Ramos (cell line): Measurements from ENCODE around the gene TEP1.

Experiments used
- in situ Hi-C: fragments of 300-500 bp; cut with MboI; formaldehyde crosslinking; loops from one replicate; pipeline ENCODE4 v1.14.3; 2022; ENCODE audit warnings: low sequenced_read_pairs; ENCODE audit not compliant: unreplicated experiment

The TEP1 gene

GRCh38 chr14:20434701-20435581 is 21.6 kb upstream of the TEP1 start:
- in situ Hi-C loops: no loop called here

GRCh38 chr14:20429801-20430669 is 16.7 kb upstream of the TEP1 start:
- in situ Hi-C loops: no loop called here

GRCh38 chr14:20428802-20429201 is 15.5 kb upstream of the TEP1 start:
- in situ Hi-C loops: no loop called here

DNA sequence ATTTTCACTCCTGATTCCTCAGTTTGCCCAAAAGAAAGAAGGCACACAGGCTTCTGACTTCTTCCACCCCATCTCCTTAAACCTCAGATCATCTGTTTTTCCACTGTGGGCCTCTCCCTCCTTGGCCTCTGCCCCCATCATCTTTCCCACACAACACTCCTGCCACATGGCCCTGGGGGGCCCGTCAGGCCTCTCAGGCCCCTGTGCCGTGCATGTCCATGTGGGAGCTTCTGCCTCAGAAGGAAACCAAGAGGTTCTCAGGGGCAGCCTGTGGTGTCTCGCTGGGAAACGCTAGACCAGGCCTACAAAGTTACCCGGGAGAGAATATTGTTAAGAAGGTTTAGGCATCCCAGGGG is 14.7 kb upstream of the TEP1 start:
- in situ Hi-C loops: no loop called here

- in situ Hi-C loops: no loop called here
These were observed 14.1 kb upstream of the TEP1 start for GRCh38 chr14:20427231-20428009.

GRCh38 chr14:20424851-20425250 is 11.6 kb upstream of the TEP1 start:
- in situ Hi-C loops: no loop called here

- in situ Hi-C loops: no loop called here
These were observed 9.6 kb upstream of the TEP1 start for GRCh38 chr14:20422886-20423285.

DNA sequence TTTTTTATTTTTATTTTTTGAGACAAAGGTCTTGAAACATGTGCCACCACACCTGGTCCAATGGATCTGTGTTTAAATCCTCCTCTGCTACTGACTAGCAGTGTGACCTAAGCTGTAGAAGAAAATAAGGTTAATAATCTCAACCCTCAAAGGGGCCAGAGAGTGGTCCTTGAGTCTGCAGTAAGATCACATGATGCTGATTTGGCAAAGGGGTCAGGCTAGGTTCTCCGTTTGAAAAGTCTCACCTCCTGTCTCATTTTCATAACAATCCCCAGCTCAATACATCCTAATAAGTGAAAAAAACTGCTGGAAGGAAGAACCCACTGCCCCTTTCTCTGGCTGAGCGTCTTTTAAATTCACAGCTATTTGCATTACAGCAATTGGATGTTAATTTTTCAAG is 8.0 kb upstream of the TEP1 start:
- in situ Hi-C loops: no loop called here

DNA sequence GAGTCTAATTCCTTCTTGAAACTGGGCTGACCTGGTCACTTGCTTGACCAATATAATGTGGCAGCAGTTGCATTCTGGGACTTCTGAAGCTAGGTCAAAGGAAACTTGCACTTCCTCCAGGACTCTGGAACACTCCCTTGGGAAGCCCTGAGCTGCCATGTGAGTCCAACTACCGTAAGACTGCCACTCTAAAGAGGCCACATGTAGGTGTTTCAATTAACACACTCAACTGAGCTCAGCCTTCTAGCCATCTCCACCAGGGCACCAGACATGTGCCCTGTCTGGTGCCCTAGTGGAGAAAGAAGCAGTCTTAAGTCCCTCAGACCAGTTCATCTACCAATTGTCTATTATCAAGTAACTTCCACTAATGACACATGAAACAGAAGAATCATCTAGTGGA is 6.1 kb upstream of the TEP1 start:
- in situ Hi-C loops: no loop called here

DNA sequence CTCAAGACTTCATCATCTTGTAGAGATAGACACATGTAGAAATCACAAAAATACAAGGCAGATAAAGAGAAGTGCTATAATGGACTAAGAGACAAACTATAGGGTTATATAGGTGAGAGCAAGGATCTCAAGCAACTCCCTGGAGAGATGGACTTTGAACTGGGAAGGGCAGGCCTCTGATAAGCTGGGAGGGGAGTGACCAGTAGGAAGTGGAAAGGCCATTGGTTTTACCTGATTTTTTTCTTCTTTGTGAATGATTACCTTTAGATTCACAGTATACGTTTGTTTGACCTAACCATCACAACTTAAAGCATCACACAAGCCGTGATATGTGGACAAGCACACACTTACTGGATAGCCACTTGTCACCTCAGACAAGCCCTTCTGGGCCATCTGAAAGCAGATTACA is 5.2 kb upstream of the TEP1 start:
- in situ Hi-C loops: no loop called here

DNA sequence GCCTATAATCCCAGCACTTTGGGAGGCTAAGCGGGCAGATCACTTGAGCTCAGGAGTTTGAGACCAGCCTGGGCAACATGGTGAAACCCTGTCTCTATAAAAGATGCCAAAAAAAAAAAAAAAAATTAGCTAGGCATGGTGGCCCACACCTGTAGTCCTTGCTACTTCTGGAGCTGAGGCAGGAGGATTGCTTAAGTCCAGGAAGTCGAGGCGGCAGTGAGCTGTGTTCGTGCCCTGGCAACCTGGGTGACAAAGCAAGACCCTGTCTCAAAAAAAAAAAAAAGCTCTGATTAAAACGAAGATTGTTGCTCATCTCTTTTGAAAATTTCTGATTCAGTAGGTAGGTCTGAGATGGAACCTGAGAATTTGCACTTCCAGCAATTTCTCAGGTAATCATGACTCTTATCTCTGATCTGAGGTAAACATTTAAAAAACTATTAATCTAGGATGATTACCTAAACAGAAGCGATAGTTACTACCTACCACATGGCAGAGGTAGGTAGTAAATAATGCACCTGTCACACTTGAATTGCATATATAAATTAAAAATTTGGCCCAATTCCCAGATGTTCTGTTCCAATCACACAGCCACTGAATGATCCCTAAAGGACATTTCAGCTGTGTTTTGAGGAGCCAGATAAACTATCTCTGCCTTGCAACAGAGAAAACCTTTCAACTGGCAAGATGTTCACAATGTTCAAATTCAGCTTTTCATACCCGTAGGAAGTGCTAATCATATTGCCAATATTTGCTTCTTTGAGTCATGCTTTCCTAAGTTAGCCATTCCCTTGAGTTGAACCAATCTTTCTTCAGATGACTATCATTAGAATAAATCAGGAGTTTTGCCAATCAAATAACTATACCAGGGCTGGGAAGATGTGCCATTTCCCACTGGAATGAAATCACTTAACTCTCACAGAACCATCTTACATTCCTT is 4.2 kb upstream of the TEP1 start:
- in situ Hi-C loops: no loop called here

DNA sequence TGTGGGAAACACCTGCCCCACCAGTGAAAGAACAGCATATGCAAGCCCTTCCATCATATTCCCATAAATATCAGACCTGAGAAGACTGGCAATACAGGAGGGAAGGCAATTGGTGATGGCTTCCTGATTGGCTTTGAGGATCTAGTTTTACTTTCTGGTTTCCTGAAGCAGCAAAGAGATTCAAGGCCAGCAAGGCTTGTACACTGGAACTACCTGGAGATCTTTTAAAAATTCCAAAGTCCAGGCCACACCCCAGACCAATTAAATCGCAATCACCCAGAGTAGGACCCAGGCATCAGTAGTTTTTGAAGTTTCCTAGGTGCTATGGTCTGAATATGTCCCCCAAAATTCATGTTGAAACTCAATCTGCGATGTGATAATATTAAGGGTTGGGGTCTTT is 2.9 kb upstream of the TEP1 start:
- in situ Hi-C loops: no loop called here

DNA sequence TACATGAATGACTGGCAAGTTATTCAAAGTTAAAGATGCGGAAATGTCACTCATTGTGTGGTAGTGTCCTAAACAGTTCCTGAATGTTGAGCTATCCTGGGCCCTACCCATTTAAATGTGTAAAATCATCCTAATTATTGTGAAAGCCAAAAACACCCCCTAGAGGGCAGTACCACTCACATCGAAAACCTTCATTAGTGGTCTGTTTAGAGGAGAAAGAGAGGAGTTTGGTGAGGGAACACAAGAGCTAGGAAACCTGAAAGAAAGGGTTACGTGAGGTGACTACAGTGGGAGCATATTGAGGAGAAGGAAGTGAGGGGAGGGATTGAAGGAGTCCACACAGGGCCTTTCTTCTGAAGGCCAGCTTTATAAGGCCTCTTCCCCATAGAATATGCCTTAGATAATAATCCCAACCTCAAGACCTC is 2.5 kb upstream of the TEP1 start:
- in situ Hi-C loops: no loop called here

- in situ Hi-C loops: no loop called here
These were observed 412 bp upstream of the TEP1 start for GRCh38 chr14:20413744-20414082.

- in situ Hi-C loops: no loop called here
These were observed 890 bp downstream of the TEP1 start for GRCh38 chr14:20412411-20412810.

GRCh38 chr14:20409226-20409625 is 4.1 kb downstream of the TEP1 start:
- in situ Hi-C loops: no loop called here

DNA sequence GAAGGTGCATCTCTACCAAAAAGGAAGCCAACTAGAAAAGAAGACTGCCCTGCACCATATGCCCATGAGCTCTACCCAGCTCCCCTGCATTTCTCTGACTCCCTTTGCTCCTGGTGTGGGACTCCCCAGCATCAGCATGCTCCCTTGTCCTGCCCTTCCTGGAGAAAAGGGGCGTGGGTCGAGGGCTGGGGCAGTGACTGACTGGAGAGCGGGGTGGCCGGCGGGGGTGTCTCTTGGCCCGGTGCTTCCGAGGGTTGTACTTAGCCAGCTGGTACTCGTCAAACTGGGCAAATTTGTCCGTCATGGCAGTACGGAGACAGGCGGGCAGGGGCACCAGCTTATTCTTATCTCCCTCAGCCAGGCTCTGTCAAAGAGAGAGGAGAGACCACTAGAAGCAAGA is 9.8 kb downstream of the TEP1 start:
- in situ Hi-C loops: no loop called here

DNA sequence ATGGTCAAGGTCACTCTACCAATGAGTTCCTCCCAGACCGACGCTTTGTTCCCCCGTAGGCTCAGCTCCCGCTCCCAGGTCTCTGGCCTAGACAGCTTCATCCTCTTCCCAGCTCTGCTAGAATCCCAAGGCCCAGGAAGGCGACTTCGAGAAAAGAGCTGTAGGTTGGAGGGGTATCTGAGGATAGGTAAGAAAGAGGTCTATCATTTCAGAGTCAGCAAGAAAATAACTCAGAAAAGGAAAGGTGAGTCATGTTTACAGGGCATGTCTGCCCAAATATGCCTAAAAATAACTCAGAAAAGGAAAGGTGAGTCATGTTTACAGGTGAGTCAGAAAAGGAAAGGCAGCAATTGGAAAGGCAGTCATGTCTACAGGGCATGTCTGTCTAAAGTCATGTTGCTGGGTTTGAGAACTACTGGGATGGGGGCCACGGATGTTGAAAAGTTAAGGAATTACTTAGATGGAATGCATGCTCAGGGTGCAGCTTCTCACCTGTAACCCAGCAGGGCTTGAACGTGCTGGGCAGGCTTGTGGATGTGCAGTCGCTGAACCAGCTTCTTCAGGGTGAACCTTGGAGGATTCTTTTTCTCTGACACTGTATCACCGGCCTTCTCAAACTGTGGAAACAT is 12.2 kb downstream of the TEP1 start:
- in situ Hi-C loops: no loop called here

DNA sequence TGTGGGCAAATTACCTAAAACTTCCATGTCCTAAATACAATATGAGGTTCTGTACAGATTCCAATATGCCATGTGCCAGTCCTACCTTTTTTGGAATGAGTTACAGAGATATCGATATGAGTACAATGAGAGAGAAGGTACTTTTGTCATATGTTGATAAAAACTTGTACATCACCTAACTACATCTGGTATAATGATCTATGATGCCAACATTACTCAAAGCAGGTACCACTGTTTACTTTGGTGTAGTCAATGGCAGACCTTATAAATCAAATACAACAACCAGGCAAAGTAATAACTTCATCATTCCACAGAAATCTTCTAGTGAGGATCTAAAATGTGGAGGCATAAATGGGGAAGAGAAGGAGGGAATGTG is 12.7 kb downstream of the TEP1 start:
- in situ Hi-C loops: no loop called here
